HG02763 (cell line): ENCODE measurements around the gene PARP12.

Experiments used
- ATAC-seq: cut with Tn5 transposase; IDR thresholded peaks from one replicate; pipeline ENCODE4 v1.9.1; 2021; ENCODE audit warnings: mild to moderate bottlenecking, moderate library complexity; ENCODE audit not compliant: unreplicated experiment

PARP12 gene

DNA sequence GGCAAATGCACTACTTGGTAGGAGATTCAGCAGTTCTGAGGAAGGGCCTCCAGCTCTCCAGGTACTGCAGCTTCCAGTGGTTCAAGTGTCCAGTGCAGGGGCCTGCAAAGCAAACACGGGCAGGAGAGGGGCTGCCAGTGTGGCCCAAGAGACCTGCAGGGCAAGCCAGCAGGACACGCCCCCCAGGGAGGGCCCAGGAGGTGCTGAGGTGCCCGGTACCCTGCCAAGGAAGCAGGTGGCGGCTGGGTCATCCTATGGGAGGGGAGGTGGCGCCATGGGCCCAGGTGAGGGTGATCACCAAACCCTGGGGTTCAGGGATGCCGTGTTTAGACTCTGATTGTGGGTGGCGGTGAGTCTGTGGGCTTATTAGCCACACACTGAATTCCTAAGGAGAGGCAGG is 45.7 kb downstream of the PARP12 start:
- ATAC-seq = no peak

DNA sequence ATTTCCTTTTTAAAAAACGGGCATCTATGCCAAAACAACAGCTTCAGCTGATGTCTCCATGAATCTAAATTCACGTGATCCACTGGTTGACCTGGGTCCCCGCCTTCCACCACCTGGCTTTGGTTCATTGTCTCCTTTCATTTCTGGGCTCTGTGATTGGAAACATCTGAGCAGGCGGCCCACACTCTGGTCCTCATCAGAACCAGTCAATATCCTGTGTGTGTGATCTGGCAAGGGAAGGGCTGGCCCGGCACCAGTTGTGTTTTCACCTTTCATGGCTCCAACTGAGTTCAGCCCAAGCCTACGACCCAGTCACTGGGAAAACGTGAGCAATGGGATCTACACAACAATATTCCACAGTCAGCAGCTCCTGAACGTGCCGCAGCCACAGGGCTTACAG is 46.2 kb downstream of the PARP12 start:
- ATAC-seq = no peak

DNA sequence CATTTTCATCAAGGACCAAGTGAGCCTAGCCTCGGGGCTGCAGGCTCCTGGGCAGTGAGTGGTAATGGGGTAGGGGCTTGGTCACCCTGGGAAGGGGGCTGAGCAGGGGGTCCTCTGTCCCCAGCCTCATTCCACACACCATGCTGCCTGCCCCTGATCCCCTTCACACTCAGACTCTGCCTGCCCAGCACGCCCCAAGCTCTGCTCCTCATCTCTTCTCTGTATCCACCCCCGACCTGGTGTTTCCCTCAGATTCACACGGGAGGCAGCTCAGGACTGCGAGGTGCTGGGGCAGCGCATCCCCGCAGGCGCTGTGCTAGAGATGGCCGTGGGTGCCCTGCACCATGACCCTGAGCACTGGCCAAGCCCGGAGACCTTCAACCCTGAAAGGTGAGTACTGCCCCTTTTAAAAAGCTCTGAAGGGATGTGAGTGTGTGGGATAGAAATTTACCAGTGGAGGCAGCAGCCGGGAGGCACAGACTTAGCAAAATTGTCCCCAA is 47.2 kb downstream of the PARP12 start:
- ATAC-seq = no peak

DNA sequence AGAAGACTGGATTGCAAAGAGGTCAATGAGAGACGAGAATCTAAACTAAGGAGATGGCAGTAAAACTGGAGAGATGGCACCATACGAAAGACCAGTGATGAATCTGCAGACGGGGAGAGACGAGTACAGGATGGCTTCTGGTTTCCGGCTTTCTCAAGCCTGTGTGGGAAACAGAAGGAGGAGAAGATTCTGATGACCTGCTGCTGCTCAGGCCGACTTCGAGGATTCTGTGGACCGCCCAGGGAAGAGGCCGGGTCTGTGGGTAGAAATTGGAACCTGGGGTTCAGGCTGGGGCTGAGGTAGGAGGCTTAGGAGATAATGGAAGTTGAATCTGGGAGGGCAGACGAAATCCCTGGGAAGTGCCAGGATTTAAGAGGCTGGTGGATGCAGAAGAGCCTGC is 48.6 kb downstream of the PARP12 start:
- no peak for ATAC-seq

DNA sequence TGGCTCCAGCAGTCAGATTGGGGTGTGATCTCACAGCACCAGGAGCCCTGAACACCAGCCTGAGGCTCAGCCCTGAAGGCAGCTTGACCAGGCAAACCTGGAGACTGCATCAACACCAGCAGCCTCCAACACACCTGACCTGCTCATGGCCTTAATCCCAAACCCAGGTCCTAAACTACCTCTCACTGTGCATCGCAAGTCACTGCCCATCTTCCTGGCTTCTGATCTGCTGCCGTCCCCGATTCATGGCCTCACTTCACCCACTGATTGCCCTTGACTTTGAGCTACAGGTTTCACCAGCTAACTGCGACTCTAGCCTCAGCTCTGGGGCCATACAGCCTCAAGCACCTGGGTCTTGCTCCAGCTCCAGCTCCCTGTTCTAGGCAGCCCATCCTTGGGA is 49.1 kb downstream of the PARP12 start:
- ATAC-seq = no peak

DNA sequence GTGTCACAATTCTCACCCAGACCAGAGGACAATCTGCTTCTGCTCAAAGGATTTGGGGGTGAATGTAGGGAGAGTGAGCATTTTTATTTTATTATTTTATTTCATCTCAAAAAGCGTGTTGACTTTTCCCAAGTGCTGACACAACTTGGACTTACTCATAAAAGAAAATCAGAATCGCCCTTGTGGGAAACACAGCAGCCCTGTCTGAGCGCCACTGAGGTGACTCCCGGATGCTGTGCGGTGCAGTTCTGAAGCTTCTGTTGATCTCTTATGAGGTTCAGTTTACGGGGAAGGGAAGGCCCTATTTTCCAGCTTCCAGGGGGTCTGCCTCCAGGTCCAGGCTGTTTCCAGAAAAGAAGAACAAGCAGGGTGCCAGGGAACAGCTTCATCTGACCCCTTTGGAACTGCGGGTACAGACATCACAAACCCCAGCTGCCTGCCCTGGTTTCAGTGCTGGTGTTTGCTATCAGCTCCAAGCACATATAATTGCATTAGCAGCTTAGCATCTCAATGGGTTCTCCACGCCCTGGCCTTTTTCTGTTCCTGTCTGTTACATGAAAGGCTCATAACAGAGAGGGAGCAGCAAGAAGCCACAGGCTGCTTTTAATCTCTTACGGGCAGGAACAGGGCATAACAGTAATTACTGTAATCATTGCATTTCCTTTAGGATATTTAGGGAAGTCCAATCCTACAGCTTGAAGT is 52.4 kb downstream of the PARP12 start:
- ATAC-seq = no peak

DNA sequence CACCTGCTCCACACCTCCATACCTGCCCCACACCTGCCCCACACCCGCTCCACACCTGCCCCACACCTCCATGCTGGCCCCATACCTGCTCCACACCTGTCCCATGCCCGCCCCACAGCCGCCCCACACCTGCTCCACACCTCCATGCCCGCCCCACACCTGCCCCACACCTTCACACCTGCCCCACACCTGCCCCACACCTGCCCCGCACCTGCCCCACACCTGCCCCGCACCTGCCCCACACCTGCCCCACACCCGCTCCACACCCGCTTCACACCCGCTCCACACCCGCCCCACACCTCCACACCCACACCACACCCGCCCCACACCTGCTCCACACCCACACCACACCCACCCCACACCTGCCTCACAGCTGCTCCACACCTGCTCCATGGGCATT is 53.0 kb downstream of the PARP12 start:
- ATAC-seq = no peak

DNA sequence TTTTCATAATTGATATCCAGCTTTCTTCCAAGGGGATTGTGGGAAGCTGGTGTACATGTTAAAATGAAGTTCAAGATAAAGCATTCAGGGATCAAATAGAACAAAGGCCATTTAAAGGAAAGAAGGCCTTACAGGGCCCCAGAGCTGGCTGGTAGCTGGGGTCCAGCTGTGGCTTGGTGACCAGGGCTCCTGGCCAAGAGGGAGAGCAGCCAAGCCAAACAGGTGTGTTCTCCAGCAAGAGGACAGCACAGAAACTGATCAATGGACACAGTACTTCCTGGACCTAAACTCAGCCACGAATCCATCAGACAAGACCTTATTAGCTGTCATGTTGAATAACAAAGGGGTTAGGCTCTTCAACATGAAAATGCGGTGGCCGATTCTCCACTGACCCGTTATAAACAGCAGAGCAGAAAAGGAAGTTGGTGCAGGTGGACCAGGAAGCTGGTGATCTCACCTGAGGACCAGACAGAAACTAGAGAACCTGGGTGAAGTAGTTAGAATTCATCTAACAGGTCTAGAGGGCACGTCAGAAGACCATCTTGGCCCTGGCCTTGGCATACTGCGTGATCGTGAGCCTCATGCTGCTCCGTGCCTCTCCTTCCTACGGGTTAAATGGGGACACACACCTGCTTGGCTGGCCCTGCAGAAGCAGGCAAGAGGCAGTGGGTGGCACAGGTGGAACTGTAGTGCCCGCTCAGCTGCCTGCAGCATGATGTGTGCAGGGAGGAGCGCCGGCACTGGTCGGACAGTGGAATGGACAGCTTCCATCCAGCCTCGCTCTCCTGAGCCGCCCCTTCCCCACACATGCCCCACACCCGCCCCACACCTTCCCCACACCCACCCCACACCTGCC is 53.8 kb downstream of the PARP12 start:
- no peak for ATAC-seq

DNA sequence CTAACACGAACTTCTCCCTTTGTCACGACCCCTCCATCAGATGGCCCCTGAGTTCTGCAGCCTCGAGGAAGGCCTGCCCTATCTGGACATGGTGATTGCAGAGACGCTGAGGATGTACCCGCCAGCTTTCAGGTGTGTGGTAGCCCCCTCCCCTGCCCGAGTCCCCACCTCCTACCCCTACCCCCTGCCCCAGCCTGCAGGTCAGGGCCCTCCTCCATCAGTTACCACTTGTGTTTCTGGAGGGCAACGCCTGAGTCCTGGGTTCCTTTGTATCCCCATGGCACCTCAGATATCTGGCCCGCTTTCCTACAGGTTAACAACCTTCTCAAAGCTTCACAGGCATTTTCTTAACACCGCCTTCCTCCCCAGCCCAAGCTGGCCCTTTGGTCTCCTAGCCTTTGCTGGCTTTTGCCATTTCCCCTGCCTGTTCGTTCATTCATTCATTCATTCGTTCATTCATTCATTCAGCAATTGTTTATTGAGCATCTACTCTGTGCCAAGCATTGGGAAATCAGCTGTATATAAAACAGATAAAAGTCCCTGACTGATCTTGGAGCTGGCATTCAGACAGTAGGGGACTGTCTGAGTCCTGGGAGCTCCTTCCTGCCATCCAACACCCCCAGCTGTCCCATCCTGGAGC is 55.6 kb downstream of the PARP12 start:
- no peak for ATAC-seq

DNA sequence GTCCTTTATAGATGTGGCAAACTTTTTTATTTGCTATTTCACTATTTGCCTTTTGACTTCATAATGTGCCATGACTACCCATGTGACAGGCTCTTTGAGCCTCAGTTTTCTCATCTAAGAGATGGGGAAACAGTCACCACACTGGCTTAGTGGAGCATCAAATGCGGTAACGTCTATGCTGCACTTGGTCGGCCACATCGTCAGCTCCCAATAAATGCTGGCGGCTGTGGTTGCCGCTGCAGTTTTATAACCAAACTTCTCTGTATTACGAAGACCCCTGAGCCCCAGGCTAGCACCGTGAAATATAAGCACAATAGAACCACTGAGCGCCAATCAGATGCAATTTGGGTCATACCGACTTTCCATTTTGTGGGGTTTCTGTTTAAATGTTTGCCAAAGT is 56.2 kb downstream of the PARP12 start:
- no peak for ATAC-seq

DNA sequence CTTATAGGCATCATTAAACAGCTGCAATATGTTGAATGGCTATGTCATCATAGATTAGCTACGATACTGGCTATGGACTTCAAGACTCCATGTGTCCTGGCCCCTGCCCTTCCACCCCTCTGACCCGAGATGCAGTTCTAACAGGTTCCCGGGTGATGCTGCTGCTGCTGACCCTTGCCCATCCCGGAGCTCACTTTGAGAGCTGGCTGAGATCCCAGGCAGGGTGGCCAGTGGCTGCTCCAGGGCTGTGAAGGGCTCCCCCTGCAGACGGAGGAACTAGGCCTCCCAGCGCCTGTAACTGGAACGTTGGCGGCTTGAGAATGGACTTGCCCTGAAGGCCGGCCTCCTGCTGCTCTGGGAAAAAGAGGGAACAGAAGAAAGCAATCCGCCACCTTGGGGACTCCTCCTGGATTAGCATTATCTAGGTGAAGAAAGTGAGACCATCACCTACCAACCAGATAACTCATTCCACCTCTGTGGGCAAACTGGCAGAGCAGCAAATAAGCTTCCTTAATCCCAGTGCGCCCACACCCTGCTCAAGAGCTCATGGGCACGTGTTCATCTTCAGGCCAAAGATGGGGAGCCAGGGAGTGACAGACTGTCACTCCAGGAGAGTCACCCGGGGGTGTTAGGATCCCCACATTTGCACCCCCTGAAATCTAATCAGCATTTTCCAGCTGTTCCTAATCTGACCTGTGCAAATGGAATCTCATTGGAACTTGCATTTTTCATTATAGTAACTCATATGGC is 56.8 kb downstream of the PARP12 start:
- no peak for ATAC-seq

DNA sequence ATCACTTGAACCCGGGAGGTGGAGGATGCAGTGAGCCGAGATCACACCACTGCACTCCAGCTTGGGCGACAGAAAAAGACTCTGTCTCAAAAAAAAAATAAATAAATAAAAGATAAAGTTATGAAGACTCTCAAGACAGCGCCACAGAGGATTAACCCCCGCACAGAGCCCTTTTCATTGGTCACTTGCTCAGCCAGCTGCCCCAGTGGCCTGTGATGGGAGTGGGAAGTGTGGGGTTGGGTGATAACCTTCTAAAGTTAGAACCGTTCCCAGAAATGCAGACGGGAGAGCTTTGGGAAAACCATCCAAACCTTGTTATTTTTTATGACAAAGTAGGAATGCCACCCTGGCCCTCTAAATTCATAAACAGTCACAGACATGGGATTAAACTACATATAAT is 57.4 kb downstream of the PARP12 start:
- no peak for ATAC-seq

DNA sequence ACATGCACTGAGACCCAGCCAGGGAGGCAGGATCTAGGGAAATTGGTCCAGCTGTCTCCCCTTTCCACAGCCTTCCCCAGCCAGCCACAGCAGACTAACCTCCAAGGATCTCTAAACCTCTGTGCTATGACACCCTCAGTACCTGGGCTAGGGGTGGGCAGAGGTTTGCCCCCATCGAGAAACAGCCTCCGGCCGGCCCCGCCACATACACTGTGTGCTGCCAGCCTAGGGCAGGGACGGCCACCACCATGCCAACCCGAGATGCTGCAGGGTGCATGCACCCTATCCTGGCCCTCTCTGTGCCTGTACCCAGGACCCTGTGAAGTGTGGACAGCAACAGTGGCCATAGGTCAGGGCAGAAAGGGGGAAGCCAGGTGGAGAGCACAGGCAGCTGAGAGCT is 58.1 kb downstream of the PARP12 start:
- ATAC-seq = no peak

DNA sequence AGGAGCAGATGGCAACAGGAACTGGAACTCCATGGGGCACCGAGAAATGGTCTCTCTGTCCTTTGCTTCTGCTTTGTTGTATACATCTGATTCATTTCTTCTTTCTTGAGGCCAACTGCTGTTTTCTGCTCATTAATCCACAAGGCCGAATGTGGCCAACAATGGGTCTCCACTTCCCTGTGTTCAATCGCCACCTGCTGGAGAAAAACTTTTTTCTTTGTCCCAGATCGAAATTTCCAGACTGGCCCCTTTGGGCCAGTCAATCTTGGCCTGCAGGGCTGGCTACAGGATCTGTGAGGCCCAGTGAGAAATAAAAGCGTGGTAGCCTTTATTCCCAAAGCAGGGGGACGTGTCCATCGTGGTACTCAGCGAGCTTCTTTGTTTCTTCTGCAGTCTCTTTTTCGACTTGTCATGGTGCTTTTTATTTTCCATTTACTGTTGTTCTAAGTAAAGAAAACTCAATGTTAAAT is 58.8 kb downstream of the PARP12 start:
- ATAC-seq = no peak

DNA sequence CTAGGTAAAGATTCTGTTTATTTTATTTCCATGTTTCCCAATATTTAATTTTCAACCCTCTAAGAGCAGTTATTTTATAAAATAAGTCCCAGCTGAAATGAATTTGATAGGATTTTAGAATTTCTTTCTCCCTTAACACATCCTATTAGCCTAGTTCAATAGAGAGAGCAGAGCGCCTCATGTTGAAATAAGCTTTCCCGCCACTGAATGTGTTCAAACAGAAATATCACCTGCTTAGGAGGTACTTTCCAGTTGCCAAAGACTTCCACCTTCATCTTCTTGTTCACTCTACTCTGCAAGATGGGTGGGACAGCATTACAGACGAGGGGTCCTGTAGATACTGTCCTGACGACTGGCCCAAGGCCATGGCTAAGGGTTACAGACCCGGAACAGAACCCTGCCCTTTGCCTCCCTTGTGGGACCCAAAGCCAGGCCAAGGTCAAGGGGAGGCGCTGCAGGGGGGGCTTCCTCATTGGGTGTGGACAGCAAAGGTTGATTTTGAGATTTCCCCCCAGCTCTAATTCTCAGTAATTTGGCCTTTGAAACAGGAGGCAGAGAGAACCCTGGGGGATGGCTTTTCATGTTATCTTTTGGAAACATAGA is 62.0 kb downstream of the PARP12 start:
- no peak for ATAC-seq

DNA sequence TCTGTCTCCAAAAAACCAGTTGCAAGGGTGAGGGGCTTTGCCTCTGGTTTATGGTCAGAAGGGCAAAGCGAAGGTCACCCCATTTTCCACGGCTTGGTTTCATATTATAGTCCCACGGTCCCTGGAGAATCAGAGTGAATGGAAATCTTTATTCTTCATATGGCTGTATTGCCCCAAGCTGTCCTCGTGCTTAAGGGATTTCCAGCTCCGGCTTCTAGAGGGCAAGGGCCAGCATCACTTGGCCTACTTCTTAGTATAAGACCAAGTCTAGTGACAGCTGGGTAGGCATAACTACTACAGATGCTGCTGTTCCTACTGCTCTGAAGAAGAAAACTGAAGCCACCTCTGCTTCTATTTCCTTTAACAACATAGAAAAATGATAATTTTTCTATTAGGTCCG is 63.2 kb downstream of the PARP12 start:
- ATAC-seq = no peak

DNA sequence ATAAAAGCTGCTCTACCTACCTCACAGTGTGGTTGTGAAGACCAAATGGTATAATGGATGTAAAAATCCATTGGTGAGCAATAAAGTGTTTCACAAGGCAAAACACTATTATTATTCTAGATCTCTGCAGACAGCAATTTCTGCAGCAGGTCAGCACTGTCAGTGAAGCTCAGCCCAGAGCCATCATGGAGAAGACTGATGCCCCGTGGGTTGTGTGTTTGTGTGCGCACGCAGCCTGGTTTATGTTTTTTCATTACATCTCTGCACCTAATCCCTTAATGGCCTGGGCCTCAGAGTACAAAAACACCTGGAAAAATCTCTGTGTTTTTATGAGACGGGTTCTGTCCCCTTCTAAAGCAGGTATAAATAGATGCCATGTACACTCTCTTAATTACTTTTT is 64.2 kb downstream of the PARP12 start:
- ATAC-seq = no peak

DNA sequence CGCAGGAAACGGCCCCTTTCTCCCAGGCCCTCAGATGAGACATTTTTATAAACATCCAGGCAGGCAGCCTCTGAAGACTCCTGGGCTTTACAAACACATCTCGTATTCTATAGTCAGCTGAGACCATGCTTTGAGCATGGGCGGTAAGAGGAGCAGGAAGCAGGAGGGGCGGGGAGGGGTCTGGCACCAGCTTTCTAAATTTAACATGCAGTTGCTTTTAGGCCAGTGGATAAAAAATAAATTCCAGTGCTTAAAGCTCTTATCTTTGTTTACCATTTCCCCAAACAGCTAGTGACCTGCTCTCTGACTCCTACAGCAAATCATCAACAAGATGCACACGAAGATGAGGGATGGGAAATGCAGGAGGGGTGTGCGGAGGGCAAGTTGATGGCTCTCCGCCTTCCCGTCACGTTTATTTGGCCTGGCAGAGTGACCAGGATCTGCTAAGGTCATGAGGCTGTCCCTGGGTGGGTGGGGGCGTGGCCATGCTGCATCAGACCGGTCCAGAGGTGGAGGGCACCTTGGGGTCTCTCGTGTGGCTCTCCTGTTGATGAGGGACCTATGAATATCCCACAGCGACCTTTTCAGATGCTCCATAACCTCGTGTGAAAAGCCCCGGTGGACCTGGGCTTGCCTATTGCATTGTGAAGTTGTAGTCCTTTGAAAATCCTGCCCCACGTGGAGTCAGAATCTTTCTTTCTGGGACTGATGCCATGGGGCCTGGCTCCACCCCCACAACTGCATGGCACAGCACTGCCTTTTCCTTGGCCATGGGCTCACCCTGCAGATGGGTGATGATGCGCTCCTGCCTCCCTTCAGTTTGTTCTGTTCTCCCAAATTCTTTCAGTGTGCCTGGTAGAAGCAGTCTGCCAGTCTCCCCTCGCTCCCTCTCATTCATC is 67.5 kb downstream of the PARP12 start:
- no peak for ATAC-seq

DNA sequence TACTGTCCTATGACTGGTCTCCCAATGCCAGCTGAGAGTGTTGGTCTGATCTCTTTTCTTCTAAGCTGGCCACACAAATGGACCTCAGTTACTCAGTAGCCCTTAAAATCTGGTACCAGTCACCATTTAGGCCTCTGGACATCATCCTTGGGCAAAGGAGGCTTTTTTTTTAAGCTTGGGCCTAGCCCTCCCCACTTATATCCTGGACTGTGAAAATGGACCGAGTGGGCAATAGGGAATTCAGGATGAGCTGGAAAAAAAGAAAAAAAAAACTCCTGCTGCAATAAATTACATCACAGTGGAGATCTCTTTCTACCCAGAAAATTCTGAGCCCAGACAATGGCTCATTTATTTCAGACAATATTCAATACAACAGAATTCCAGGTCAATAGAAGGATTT is 68.4 kb downstream of the PARP12 start:
- no peak for ATAC-seq

DNA sequence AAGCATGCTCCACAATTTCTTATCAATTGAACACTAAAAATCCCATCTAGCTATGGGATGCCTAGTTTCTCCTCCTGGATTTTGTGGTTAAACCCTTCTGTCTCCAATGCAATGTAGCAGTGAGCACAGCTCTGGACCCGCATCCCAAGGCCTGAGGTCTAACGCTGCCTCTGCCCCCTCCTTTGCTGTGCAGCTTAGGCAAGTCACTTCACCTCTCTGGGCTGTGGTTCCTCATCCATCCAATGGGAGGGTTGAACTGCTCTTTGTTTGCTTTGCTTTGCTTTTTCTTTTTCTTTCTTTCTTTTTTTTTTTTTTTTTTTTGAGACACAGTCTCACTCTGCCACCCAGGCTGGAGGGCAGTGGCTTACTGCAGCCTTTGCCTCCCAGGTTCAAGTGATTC is 69.2 kb downstream of the PARP12 start:
- no peak for ATAC-seq
